Pancreas (tissue), 10 donors: Measurements from ENCODE around the gene ELL2. TPM values are rescaled to one million over a fixed set of nuclear protein-coding genes. Genes with fewer than 3 reads are reported as not detected.
A peak's percentile ranks its signal among the peaks of the same experiment; 100 is the strongest.

Experiments
- ATAC-seq, 4 donors: fragments of 200-7000 bp; cut with Tn5 transposase; one replicate each; pipeline versions ENCODE4 v1.8.0 to v1.9.1; 2020; ENCODE audit warnings: mild to moderate bottlenecking in 4 of 4, moderate library complexity in 4 of 4
- DNase-seq, 6 donors: peaks; one replicate each; pipeline ENCODE4 v3.0.0-alpha.2; 2020
- FAIRE-seq: peaks from 2 replicates; lab custom pipeline; 2012; peaks lifted over from hg19 to GRCh38; lab: Jason Lieb, UNC
- H3K27ac ChIP-seq, 4 donors: fragments of 200-600 bp; sonication (generic); 1 replicate in 3 of 4; 2 replicates in 1 of 4; pipeline versions ENCODE4 v1.5.0 to v1.8.0; 2020
- H3K27me3 ChIP-seq, 4 donors: fragments of 200-600 bp; one replicate each; pipeline ENCODE4 v1.8.0; 2021
- H3K36me3 ChIP-seq, 3 donors: fragments of 200-600 bp; sonication (generic) in 1 of 3; one replicate each; pipeline versions ENCODE4 v1.5.0 to v1.8.0; 2020 to 2021
- H3K4me1 ChIP-seq, 3 donors: fragments of 200-600 bp; one replicate each; pipeline ENCODE4 v1.8.0; 2021
- H3K4me3 ChIP-seq, 4 donors: fragments of 200-600 bp; sonication (generic) in 2 of 4; one replicate each; pipeline versions ENCODE4 v1.5.0 to v1.8.0; 2020 to 2021
- H3K9me3 ChIP-seq, 4 donors: fragments of 200-600 bp; one replicate each; pipeline ENCODE4 v1.8.0; 2021
- CTCF ChIP-seq, 4 donors: fragments of 200-600 bp; sonication (generic) in 3 of 4; IDR thresholded peaks; one replicate each; pipeline versions ENCODE4 v1.5.0 to v1.8.0; 2021; ENCODE audit warnings: antibody characterized with exemption in 4 of 4
- WGBS, 2 donors: extraction: QIAGEN DNeasy Blood & Tissue Kit; methylation state at CpG; one replicate each; pipeline ENCODE4 v1.1.7; 2013; 5-methylcytosine and 5-hydroxymethylcytosine counted together
- intact Hi-C, 3 donors: fragments of 100-400 bp; cut with DNase I; formaldehyde crosslinking; loops; one replicate each; pipeline versions ENCODE4 v1.11.1 to v1.14.2; 2022
- polyA plus RNA-seq, 2 donors: library from polyadenylated mRNA; stranded (reverse); fragments of 200-250 nt; gene quantifications; one replicate each; pipeline ENCODE4 v1.2.3, GENCODE V29; 2013
- total RNA-seq, 6 donors: library from RNA; stranded (reverse); fragmentation: NEBNext Ultra II Directional in 4 of 6; extraction: Animal tissue kit (Norgen Biotek cat#: 25700) in 4 of 6; gene quantifications; one replicate each; pipeline versions ENCODE4 v1.2.1 to v1.2.4, GENCODE V29; 2021 to 2023
- donor health status: healthy with polysubstance abuse.
- donor health status: DM: no; HTN: no; CAD: no; lungs with moderate emphysema.
- donor health status: DM: no; HTN: no; CAD: no.
- donor health status: control.
- donor health status: control.
- donor health status: Bipolar disorder and iron deficiency.
- donor health status: DM: yes; HTN: yes; CAD: no.
- donor health status: DM: no; HTN: no; CAD: no.
- donor health status: DM: no; HTN: no; CAD: no.
- donor health status: DM: yes; HTN: yes; CAD: no.

ELL2 gene
- total and polyA plus RNA-seq, 8 donors, result 21.0 to 92.8 (median 76.8) TPM

GRCh38 chr5:95859661-95860060 lies 102.0 kb downstream of the ELL2 start:
- Histone ChIP-seq H3K27me3 (no peaks in the 10 kb centered on the region), H3K9me3 (no peaks in the 10 kb centered on the region), H3K4me1 (peaks cover 26 to 55% (median 30%) of the 10 kb centered on the region in 3 donors), H3K27ac (peak overlapping the region in 2 of 4 donors; percentile 74 to 78), H3K4me3 (no peak overlapping the region), H3K36me3 (no peaks in the 10 kb centered on the region)
- intact Hi-C loops, result loop anchor here in 2 of 3 donors (10.0 kb wide), 1 partner anchor 475 kb away; no protein-coding TSS in a partner anchor
- no peak for DNase-seq
- FAIRE-seq, result no peak
- 88 to 91% methylated on average over 4 of the region's 4 CpGs for WGBS, 2 donors
- ATAC-seq, result no peak
- no peak for TF ChIP-seq CTCF (IDR thresholded peaks at IDR 0.05)

- peak overlapping the region in 2 of 4 donors; percentile 9 to 37 for H3K4me3 ChIP-seq
- H3K27ac ChIP-seq, result peak overlapping the region; percentile 43 to 78 (median 60)
- no peaks in the 10 kb centered on the region for H3K36me3 ChIP-seq
- intact Hi-C loops, result no loop called here
- peak; percentile 81 to 88 (median 87) for ATAC-seq
- TF ChIP-seq CTCF (IDR thresholded peaks at IDR 0.05), result peak; percentile 95 to 99 (median 98)
- no peaks in the 10 kb centered on the region for H3K27me3 ChIP-seq
- peak; percentile 80 to 95 (median 90) for DNase-seq
- 7 to 8% methylated on average over 28 of the region's 28 CpGs for WGBS, 2 donors
- FAIRE-seq, result no peak
- no peaks in the 10 kb centered on the region for H3K9me3 ChIP-seq
- H3K4me1 ChIP-seq, result peaks cover 26 to 55% (median 30%) of the 10 kb centered on the region in 3 donors
These were observed 102.7 kb downstream of the ELL2 start for GRCh38 chr5:95858661-95859595.

GRCh38 chr5:95858023-95858461 lies 103.6 kb downstream of the ELL2 start:
- Histone ChIP-seq H3K4me3 (no peak overlapping the region), H3K9me3 (no peaks in the 10 kb centered on the region), H3K27me3 (no peaks in the 10 kb centered on the region), H3K27ac (peak overlapping the region; percentile 43 to 78 (median 60)), H3K36me3 (no peaks in the 10 kb centered on the region), H3K4me1 (peaks cover 21 to 47% (median 28%) of the 10 kb centered on the region in 3 donors)
- peak in 1 of 6 donors; percentile 62 for DNase-seq
- intact Hi-C loops, result no loop called here
- TF ChIP-seq CTCF (IDR thresholded peaks at IDR 0.05), result no peak
- 74 to 83% methylated on average over 8 of the region's 8 CpGs for whole genome bisulfite sequencing, 2 donors
- peak; percentile 2 to 20 (median 12) for ATAC-seq
- no peak for FAIRE-seq

- no peaks in the 10 kb centered on the region for H3K9me3 ChIP-seq
- no peak for TF ChIP-seq CTCF (IDR thresholded peaks at IDR 0.05)
- 47 to 55% methylated on average over 12 of the region's 12 CpGs for WGBS, 2 donors
- H3K36me3 ChIP-seq, result no peaks in the 10 kb centered on the region
- H3K4me1 ChIP-seq, result peaks cover 14 to 40% (median 21%) of the 10 kb centered on the region in 3 donors
- peak; percentile 38 to 77 (median 60) for DNase-seq
- H3K27ac ChIP-seq, result peak overlapping the region; percentile 43 to 78 (median 60)
- no peak for FAIRE-seq
- ATAC-seq, result peak; percentile 9 to 66 (median 38)
- intact Hi-C loops, result no loop called here
- H3K4me3 ChIP-seq, result no peak overlapping the region
- no peaks in the 10 kb centered on the region for H3K27me3 ChIP-seq
These were observed 104.3 kb downstream of the ELL2 start for GRCh38 chr5:95857185-95857945.
